SJCRH30 (cell line): ENCODE data around the gene CBFA2T2. TPM values are rescaled to one million over a fixed set of nuclear protein-coding genes. Genes with fewer than 3 reads are reported as not detected.
"Not testable (repeated sequence)": the region's sequence is repeated elsewhere in the genome, so short reads cannot be mapped to it uniquely, and the experiment has no call there.

Experiments
- DNase-seq, 2 experiments: peaks; one replicate each; pipeline ENCODE4 v3.0.0-alpha.2; 2015 to 2020
- H3K27ac ChIP-seq: fragments of 250-450 bp; sonication (Bioruptor Pico); 2 replicates; pipeline ENCODE4 v1.5.1; 2020; ENCODE audit warnings: mild to moderate bottlenecking, moderate library complexity
- H3K27me3 ChIP-seq: fragments of 250-450 bp; sonication (Bioruptor Pico); 2 replicates; pipeline ENCODE4 v1.5.1; 2020; ENCODE audit warnings: mild to moderate bottlenecking, moderate library complexity
- H3K36me3 ChIP-seq: fragments of 250-450 bp; sonication (Bioruptor Pico); 2 replicates; pipeline ENCODE4 v1.5.1; 2020; ENCODE audit warnings: mild to moderate bottlenecking, moderate library complexity
- H3K4me1 ChIP-seq: fragments of 250-450 bp; sonication (Bioruptor Pico); 2 replicates; pipeline ENCODE4 v1.5.1; 2020; ENCODE audit warnings: mild to moderate bottlenecking, moderate library complexity
- H3K4me3 ChIP-seq: fragments of 250-450 bp; sonication (Bioruptor Pico); 2 replicates; pipeline ENCODE4 v1.5.1; 2020; ENCODE audit warnings: mild to moderate bottlenecking, moderate library complexity
- H3K9me3 ChIP-seq: fragments of 250-450 bp; sonication (Bioruptor Pico); replicated peaks from 2 replicates; pipeline ENCODE4 v1.5.1; 2020; ENCODE audit warnings: mild to moderate bottlenecking, moderate library complexity
- total RNA-seq: library from RNA; depleted of rRNA; stranded (reverse); fragments of >200 nt; shearing (Covaris generic); gene quantifications from 2 replicates; pipeline ENCODE4 v1.2.3, GENCODE V29; 2014

Gene CBFA2T2
- total RNA-seq, 1 experiment from 2014 or later: 14.9 TPM

GRCh38 chr20:33559212-33559611 is 69.3 kb downstream of the CBFA2T2 start:
- Histone ChIP-seq H3K9me3 (no peaks in the 10 kb centered on the region), H3K4me3 (no peak overlapping the region), H3K4me1 (peaks cover 21% of the 10 kb centered on the region), H3K36me3 (no peaks in the 10 kb centered on the region), H3K27ac (no peak overlapping the region), H3K27me3 (no peaks in the 10 kb centered on the region)
- DNase-seq: no peak

DNA sequence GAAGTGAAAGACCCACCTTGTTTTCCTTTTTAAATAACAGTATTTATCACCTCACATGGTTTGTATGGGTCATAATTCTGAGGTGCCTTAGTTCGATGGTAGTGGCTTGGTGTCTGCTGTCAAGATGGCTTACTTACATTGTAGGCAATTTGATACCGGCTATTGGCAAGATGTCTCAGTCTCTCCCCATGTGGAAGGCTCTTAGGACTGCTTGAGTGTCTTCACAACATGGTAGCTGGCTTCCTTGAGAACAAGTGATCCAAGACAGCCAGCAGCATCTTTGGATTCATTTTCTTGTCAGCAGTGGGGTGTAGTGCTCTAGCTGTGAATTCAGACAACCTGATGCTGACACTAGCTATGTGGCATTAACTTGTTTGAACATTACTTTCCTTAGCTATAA is 70.1 kb downstream of the CBFA2T2 start:
- H3K27ac ChIP-seq: no peak overlapping the region
- H3K36me3 ChIP-seq: no peaks in the 10 kb centered on the region
- H3K4me3 ChIP-seq: no peak overlapping the region
- no peak for DNase-seq
- no peaks in the 10 kb centered on the region for H3K27me3 ChIP-seq
- H3K4me1 ChIP-seq: peaks cover 18% of the 10 kb centered on the region
- no peaks in the 10 kb centered on the region for H3K9me3 ChIP-seq

GRCh38 chr20:33561053-33561452 is 71.2 kb downstream of the CBFA2T2 start:
- H3K4me1 ChIP-seq: peaks cover 12% of the 10 kb centered on the region
- not testable (repeated sequence) for H3K27ac ChIP-seq, H3K27me3 ChIP-seq, DNase-seq, H3K9me3 ChIP-seq, H3K4me3 ChIP-seq, H3K36me3 ChIP-seq

DNA sequence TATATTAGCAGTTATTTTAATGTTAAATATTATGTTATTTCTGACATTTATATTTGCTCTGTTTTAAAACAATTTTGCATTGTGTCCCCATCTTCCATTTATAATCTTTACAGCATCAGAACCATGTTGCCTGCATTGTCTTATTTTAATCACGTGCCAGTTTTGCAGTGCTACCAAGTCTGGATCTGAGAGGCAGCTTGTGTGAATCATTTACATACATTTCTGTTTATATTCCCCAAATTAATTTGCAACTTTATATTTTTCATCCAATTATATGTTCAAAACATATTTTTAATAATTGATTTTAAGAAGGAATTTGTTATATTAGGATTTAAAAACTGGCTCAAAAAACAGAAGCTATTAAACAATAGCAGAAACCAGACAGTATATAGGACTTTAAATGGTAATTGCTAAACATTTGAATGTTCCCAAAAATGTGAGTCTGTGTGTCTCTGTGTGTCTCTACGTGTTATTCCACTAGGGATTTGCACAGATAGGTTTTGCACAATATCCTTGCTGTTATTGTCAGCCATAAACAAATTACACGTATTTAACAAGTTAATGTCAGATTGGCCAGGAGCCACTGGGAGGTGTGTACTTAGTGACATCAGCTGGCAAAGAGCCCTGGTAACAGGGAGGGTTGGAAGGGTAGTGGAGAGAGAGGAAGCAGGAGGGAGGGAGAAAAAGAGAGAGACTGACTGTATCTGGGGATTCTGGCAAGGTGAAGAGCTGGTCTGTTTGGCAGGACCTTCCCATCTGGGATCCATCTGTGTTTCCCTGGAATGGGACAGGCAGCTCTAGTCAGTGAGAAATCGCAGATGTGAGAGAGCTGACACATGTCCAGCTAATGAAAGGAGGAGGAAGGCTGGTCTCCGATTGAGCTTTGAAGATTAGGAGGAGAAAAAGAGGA is 72.1 kb downstream of the CBFA2T2 start:
- no peaks in the 10 kb centered on the region for H3K9me3 ChIP-seq
- H3K27me3 ChIP-seq: no peaks in the 10 kb centered on the region
- peaks cover 12% of the 10 kb centered on the region for H3K4me1 ChIP-seq
- DNase-seq: peak; percentile 68 to 74
- no peak overlapping the region for H3K4me3 ChIP-seq
- H3K27ac ChIP-seq: no peak overlapping the region
- H3K36me3 ChIP-seq: no peaks in the 10 kb centered on the region

DNA sequence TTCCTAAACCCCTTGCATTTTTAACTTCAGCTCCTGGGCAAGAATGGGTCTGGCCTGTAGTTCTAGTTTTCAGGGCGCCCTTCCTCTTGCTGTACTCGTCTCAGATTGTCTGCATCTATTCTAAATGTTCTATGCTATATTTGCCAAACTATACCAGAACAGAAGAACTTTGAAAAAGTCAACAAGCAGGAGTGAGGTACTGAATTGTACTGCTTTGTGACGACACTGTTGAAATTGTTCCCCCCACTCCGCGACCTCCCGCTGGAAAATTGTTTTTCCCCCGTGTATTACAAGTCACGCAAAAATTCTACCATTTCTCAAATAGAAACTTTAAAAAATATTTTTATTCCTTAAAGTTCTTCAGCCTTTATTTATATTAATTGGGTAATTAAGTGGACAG is 73.9 kb downstream of the CBFA2T2 start:
- Histone ChIP-seq H3K36me3 (no peaks in the 10 kb centered on the region), H3K9me3 (no peaks in the 10 kb centered on the region), H3K27ac (no peak overlapping the region), H3K4me1 (peaks cover 18% of the 10 kb centered on the region), H3K27me3 (no peaks in the 10 kb centered on the region), H3K4me3 (no peak overlapping the region)
- no peak for DNase-seq

- Histone ChIP-seq H3K9me3 (no peaks in the 10 kb centered on the region), H3K27ac (no peak overlapping the region), H3K27me3 (no peaks in the 10 kb centered on the region), H3K4me1 (peaks cover 15% of the 10 kb centered on the region), H3K4me3 (no peak overlapping the region), H3K36me3 (no peaks in the 10 kb centered on the region)
- no peak for DNase-seq
These were observed 77.1 kb downstream of the CBFA2T2 start for GRCh38 chr20:33566781-33567603.

DNA sequence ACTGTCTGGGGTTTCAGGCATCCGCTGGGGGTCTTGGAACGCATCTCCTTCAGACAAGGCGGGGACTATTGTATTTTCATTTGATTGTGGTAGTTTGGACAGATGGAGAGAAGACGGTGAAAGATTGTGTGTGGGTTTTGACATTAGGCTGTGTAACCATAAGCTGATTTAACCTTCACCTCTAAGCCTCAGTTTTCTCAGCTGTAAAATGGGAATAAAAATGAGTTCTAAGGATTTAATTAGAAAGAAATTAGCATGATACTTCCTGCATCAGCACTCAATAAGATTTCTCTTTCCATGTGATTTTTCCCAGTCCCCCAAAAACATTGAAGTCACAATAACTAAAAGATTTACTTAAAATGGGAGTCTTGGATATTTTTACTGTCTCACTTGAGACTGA is 78.1 kb downstream of the CBFA2T2 start:
- Histone ChIP-seq H3K4me3 (no peak overlapping the region), H3K36me3 (no peaks in the 10 kb centered on the region), H3K27ac (no peak overlapping the region), H3K27me3 (no peaks in the 10 kb centered on the region), H3K9me3 (no peaks in the 10 kb centered on the region), H3K4me1 (peaks cover 6% of the 10 kb centered on the region; the same call in 1 of the 2 replicates)
- DNase-seq: no peak

DNA sequence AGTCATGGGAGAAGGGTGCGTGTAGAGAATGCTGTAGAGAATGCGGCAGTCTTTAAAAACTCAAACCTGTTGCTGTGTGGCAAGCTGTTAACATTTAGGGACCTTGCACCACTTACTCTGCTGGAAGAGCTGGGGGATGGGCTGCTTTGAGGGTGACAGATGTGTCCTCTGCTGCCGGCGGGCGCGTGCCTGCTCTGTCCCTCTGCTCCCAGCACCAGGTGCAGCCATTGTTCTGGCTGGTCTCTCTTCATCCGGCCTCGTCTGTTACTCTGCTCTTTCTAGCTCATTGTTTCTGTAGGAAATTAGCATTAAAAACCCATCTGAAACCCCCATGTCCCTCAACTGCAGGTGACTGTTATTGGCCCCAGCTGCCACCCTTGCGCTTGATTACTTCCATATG is 78.5 kb downstream of the CBFA2T2 start:
- H3K36me3 ChIP-seq: no peaks in the 10 kb centered on the region
- no peak overlapping the region for H3K27ac ChIP-seq
- no peak overlapping the region for H3K4me3 ChIP-seq
- no peaks in the 10 kb centered on the region for H3K9me3 ChIP-seq
- peak; percentile 55 to 72 for DNase-seq
- H3K4me1 ChIP-seq: 0 out of 2 replicates have a peak, but pooled peaks cover 6% of the 10 kb centered on the region
- H3K27me3 ChIP-seq: no peaks in the 10 kb centered on the region

DNA sequence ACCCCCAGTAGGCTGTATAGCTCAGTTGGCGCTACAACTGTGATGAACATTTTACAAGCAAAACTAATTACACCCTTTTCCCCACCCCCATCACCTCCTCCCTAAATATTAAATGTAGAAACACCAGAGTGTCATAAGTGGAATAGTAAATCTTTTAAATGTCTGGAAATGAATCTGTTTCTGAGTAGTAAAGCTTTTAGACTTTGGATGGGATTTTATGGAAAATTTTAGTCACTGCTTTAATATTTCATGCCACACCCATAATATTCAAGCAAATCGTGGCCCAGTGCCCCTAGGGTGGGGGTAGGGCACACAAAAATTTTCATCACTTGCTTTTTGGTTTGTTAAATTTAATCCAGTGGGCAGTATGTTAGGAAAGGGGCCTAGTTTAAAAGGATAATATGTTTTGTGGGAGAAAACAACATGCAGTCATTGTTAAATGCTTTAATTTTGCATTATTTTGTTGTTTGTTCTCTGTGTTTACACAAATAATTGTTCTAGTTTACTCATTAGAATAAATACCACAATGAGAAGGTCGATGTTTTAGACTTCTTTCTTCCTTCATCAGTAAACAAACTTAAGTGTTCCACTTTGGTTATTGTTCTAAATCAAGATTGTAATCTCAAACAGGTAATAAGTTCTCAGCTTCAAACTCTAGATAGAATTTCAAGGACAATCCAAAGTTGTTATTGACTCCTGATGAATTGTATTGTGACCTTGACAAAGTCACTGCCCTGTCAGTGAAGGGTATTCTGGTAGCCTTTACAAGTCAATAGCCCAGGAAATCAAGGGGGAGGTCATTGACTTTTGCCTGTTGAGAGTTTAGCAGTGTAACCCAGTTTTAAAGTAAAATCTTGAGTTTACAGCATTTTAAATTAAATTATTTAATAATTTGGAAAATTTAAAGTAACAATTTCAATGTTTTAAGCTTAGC is 79.2 kb downstream of the CBFA2T2 start:
- Histone ChIP-seq H3K27me3 (no peaks in the 10 kb centered on the region), H3K27ac (no peak overlapping the region), H3K9me3 (no peaks in the 10 kb centered on the region), H3K4me3 (no peak overlapping the region), H3K36me3 (no peaks in the 10 kb centered on the region), H3K4me1 (0 out of 2 replicates have a peak, but pooled peaks cover 6% of the 10 kb centered on the region)
- DNase-seq: no peak

DNA sequence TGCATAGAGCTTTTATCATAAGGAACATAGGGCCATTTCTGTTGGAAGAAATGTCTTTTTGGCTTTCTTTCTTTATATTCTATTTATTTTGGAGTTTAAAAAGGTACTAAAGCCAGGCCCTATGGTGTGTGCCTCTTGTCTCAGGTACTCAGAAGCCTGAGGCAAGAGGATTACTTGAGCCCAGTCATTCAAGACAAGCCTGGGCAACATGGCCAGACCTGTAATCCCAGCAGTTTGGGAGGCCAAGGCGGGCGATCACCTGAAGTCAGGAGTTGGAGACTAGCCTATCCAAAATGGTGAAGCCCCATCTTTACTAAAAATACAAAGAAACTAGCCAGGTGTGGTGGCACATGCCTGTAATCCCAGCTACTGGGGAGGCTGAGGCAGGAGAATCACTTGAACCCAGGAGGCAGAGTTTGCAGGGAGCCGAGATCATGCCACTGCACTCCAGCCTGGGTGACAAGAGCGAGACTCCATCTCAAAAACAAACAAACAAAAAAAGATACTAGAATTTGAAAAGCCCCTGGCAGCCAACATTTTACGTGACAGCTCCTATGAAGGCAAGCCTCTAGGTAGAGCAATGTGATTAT is 80.0 kb downstream of the CBFA2T2 start:
- Histone ChIP-seq H3K4me3 (no peak overlapping the region), H3K4me1 (0 out of 2 replicates have a peak, but pooled peaks cover 6% of the 10 kb centered on the region), H3K9me3 (no peaks in the 10 kb centered on the region), H3K27me3 (no peaks in the 10 kb centered on the region), H3K27ac (no peak overlapping the region), H3K36me3 (no peaks in the 10 kb centered on the region)
- DNase-seq: no peak

DNA sequence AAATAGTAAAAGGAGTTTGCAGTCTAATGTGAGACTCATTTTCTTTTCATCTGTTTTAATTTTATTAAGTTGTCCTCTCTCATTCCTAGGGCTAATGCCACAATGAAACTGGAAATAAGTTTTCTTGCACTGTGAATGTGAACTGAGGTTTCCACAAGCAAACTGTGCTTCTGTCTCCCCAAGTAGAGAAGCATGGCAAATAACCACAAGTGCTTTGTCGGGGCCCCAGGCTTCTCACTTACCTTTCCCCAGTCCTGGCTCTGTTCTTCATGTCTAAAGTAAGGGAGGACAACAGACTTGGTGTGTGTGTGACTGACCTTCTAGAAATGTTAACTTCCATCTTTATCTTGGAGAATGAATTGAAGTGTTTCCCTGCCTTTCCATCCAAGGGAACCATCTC is 80.8 kb downstream of the CBFA2T2 start:
- H3K4me3 ChIP-seq: no peak overlapping the region
- H3K4me1 ChIP-seq: 0 out of 2 replicates have a peak, but pooled peaks cover 6% of the 10 kb centered on the region
- H3K9me3 ChIP-seq: no peaks in the 10 kb centered on the region
- no peaks in the 10 kb centered on the region for H3K36me3 ChIP-seq
- DNase-seq: no peak
- H3K27ac ChIP-seq: no peak overlapping the region
- no peaks in the 10 kb centered on the region for H3K27me3 ChIP-seq

- H3K27ac ChIP-seq, H3K9me3 ChIP-seq, H3K27me3 ChIP-seq, DNase-seq, H3K36me3 ChIP-seq, H3K4me3 ChIP-seq, H3K4me1 ChIP-seq: not testable (repeated sequence)
These were observed 83.4 kb downstream of the CBFA2T2 start for GRCh38 chr20:33573268-33573667.

DNA sequence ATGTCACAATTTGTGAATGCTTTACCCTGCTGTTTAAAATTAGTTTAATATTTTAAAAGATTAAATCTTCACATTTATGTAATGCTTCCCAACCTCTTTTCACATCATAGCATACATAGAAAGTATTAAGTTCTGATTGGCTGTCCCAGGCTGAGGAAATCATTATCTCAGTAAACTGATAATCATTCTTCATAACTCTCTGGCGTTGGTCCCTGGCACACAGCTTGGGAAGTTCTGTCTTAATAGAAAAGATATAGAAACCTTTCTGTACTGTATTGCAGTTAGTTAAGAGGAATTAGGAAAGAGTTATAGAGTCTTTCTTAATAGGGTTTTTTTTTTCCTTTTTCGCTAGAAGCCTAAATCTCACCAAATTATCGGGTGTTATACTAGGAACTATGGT is 85.4 kb downstream of the CBFA2T2 start:
- Histone ChIP-seq H3K4me1 (no peaks in the 10 kb centered on the region), H3K27ac (no peak overlapping the region), H3K27me3 (no peaks in the 10 kb centered on the region), H3K36me3 (no peaks in the 10 kb centered on the region), H3K9me3 (no peaks in the 10 kb centered on the region), H3K4me3 (no peak overlapping the region)
- no peak for DNase-seq
